H9 (cell line): Measurements from ENCODE around the gene DMKN. TPM values are rescaled to one million over a fixed set of nuclear protein-coding genes. Genes with fewer than 3 reads are reported as not detected.

Experiments used
- DNase-seq: peaks from one replicate; pipeline ENCODE4 v3.0.0-alpha.2; 2017
- H2AFZ ChIP-seq: one replicate; pipeline ENCODE4 v1.6.1; 2013; ENCODE audit warnings: mild to moderate bottlenecking, low read length, control low read depth, moderate library complexity
- H2AK5ac ChIP-seq: 2 replicates; pipeline ENCODE4 v1.6.1; 2013; ENCODE audit warnings: low read length, control low read depth, mixed read lengths; ENCODE audit not compliant: insufficient read length
- H2BK120ac ChIP-seq: one replicate; pipeline ENCODE4 v1.6.1; 2013; ENCODE audit warnings: low read depth, mild to moderate bottlenecking, low read length, control low read depth, inconsistent platforms; ENCODE audit not compliant: poor library complexity, severe bottlenecking
- H2BK12ac ChIP-seq: 2 replicates; pipeline ENCODE4 v1.6.1; 2013; ENCODE audit warnings: low read length, control low read depth, mixed read lengths, low read depth; ENCODE audit not compliant: insufficient read length
- H2BK15ac ChIP-seq: 2 replicates; pipeline ENCODE4 v1.6.1; 2013; ENCODE audit warnings: low read depth, low read length, control low read depth
- H2BK20ac ChIP-seq: one replicate; pipeline ENCODE4 v1.6.1; 2013; ENCODE audit warnings: low read depth, mild to moderate bottlenecking, low read length, control low read depth, inconsistent platforms; ENCODE audit not compliant: poor library complexity, severe bottlenecking
- H2BK5ac ChIP-seq: 2 replicates; pipeline ENCODE4 v1.6.1; 2013; ENCODE audit warnings: low read length, control low read depth, mixed read lengths; ENCODE audit not compliant: insufficient read length
- H3K14ac ChIP-seq: 2 replicates; pipeline ENCODE4 v1.6.1; 2013; ENCODE audit warnings: low read length, control low read depth; ENCODE audit not compliant: insufficient read depth
- H3K18ac ChIP-seq: 2 replicates; pipeline ENCODE4 v1.6.1; 2013; ENCODE audit warnings: low read depth, mild to moderate bottlenecking, mixed read lengths, low read length, control low read depth; ENCODE audit not compliant: insufficient read length
- H3K23ac ChIP-seq: 2 replicates; pipeline ENCODE4 v1.6.1; 2013; ENCODE audit warnings: low read length, control low read depth, mixed read lengths, low read depth; ENCODE audit not compliant: insufficient read length
- H3K23me2 ChIP-seq: 2 replicates; pipeline ENCODE4 v1.6.1; 2013; ENCODE audit warnings: low read depth, mild to moderate bottlenecking, mixed read lengths, low read length, control low read depth; ENCODE audit not compliant: insufficient read length, poor library complexity, severe bottlenecking
- H3K27ac ChIP-seq: 2 replicates; pipeline ENCODE4 v1.5.1; 2013; ENCODE audit warnings: low read length, control low read depth, mixed read lengths, low read depth; ENCODE audit not compliant: insufficient read length
- H3K27me3 ChIP-seq: 2 replicates; pipeline ENCODE4 v1.6.1; 2013; ENCODE audit warnings: low read length, control low read depth, inconsistent platforms; ENCODE audit not compliant: insufficient read depth
- H3K4ac ChIP-seq: 2 replicates; pipeline ENCODE4 v1.6.1; 2013; ENCODE audit warnings: low read depth, mild to moderate bottlenecking, control low read depth, inconsistent platforms, low read length, moderate library complexity
- H3K4me1 ChIP-seq: 2 replicates; pipeline ENCODE4 v1.6.1; 2013; ENCODE audit warnings: low read length, control low read depth, inconsistent platforms; ENCODE audit not compliant: insufficient read depth
- H3K4me2 ChIP-seq: 2 replicates; pipeline ENCODE4 v1.6.1; 2013; ENCODE audit warnings: low read length, control low read depth, mixed read lengths; ENCODE audit not compliant: insufficient read length, insufficient read depth
- H3K56ac ChIP-seq: 2 replicates; pipeline ENCODE4 v1.6.1; 2013; ENCODE audit warnings: low read depth, mild to moderate bottlenecking, mixed read lengths, low read length, control low read depth; ENCODE audit not compliant: insufficient read length
- H3K79me1 ChIP-seq: 2 replicates; pipeline ENCODE4 v1.6.1; 2013; ENCODE audit warnings: low read depth, mild to moderate bottlenecking, moderate library complexity, low read length, control low read depth, inconsistent platforms; ENCODE audit not compliant: insufficient read depth, poor library complexity, severe bottlenecking
- H3K79me2 ChIP-seq: 2 replicates; pipeline ENCODE4 v1.6.1; 2013; ENCODE audit warnings: low read length, control low read depth, inconsistent platforms; ENCODE audit not compliant: insufficient read depth
- H3K9ac ChIP-seq: 2 replicates; pipeline ENCODE4 v1.6.1; 2013; ENCODE audit warnings: low read length, control low read depth, mixed read lengths; ENCODE audit not compliant: insufficient read length; ENCODE audit errors: extremely low read depth
- H3K9me3 ChIP-seq: one replicate; pipeline ENCODE4 v1.6.1; 2013; ENCODE audit warnings: low read depth, low read length, inconsistent platforms; ENCODE audit not compliant: control insufficient read depth
- H3T11ph ChIP-seq: one replicate; pipeline ENCODE4 v1.6.1; 2013; ENCODE audit warnings: mild to moderate bottlenecking, low read length, control low read depth, inconsistent platforms
- H4K20me1 ChIP-seq: one replicate; pipeline ENCODE4 v1.6.1; 2013; ENCODE audit not compliant: control insufficient read depth, insufficient read length, insufficient read depth
- H4K5ac ChIP-seq: 2 replicates; pipeline ENCODE4 v1.6.1; 2013; ENCODE audit warnings: low read depth, mild to moderate bottlenecking, mixed read lengths, low read length, control low read depth; ENCODE audit not compliant: insufficient read length
- H4K8ac ChIP-seq: replicated peaks from 2 replicates; pipeline ENCODE4 v1.6.1; 2013; ENCODE audit warnings: low read length, control low read depth, mixed read lengths, low read depth; ENCODE audit not compliant: insufficient read length
- H4K91ac ChIP-seq: 2 replicates; pipeline ENCODE4 v1.6.1; 2013; ENCODE audit warnings: low read depth, mild to moderate bottlenecking, moderate library complexity, mixed read lengths, low read length, control low read depth; ENCODE audit not compliant: insufficient read length
- H3K27ac Mint-ChIP-seq, 3 experiments: 2 replicates in 2 of 3; 3 replicates in 1 of 3; pipeline ENCODE4 v1.8.0; 2020 to 2021; ENCODE audit warnings: mixed read lengths in 3 of 3, mild to moderate bottlenecking in 1 of 3, moderate library complexity in 1 of 3
- H3K27me3 Mint-ChIP-seq: 2 replicates; pipeline ENCODE4 v1.8.0; 2021; ENCODE audit warnings: low read depth, mild to moderate bottlenecking, moderate library complexity, mixed read lengths
- H3K36me3 Mint-ChIP-seq, 3 experiments: 2 replicates in 2 of 3; 3 replicates in 1 of 3; pipeline ENCODE4 v1.8.0; 2020 to 2021; ENCODE audit warnings: low read depth in 3 of 3, mixed read lengths in 3 of 3; ENCODE audit not compliant: insufficient read depth in 1 of 3
- H3K4me1 Mint-ChIP-seq, 2 experiments: 2 replicates each; pipeline ENCODE4 v1.8.0; 2020; ENCODE audit warnings: mixed read lengths in 2 of 2
- H3K4me3 Mint-ChIP-seq, 2 experiments: 2 replicates in 1 of 2; 3 replicates in 1 of 2; pipeline ENCODE4 v1.8.0; 2020 to 2021; ENCODE audit warnings: mild to moderate bottlenecking in 2 of 2, mixed read lengths in 2 of 2, moderate library complexity in 1 of 2
- H3K9me3 Mint-ChIP-seq, 2 experiments: 2 replicates in 1 of 2; 3 replicates in 1 of 2; pipeline ENCODE4 v1.8.0; 2020; ENCODE audit warnings: mild to moderate bottlenecking in 2 of 2, mixed read lengths in 2 of 2, moderate library complexity in 1 of 2
- WGBS: extraction: QIAGEN DNeasy Blood & Tissue Kit; methylation state at CpG from one replicate; pipeline ENCODE4 v1.1.7; 2013; ENCODE audit warnings: missing lambda C conversion rate, low lambda C conversion rate, mixed read lengths; ENCODE audit not compliant: insufficient read length; ENCODE audit errors: extremely low coverage; 5-methylcytosine and 5-hydroxymethylcytosine counted together
- total RNA-seq: library from RNA; stranded (reverse); gene quantifications from 2 replicates; pipeline ENCODE4 v1.2.1, GENCODE V29; 2021
- TF ChIP-seq, protein P1 (sequence below): fragments of 200-600 bp; sonication (generic); conservative IDR thresholded peaks from 3 replicates; pipeline ENCODE4 v1.8.0; 2021; ENCODE audit warnings: antibody characterized with exemption, mild to moderate bottlenecking

DMKN gene
- total RNA-seq, 1 experiment from 2014 or later: 278 TPM

GRCh38 chr19:35451338-35452096, 61.9 kb downstream of the DMKN start:
- no peaks in the 10 kb centered on the region for H3K9me3 ChIP-seq
- no peak overlapping the region for H2BK12ac ChIP-seq
- H3K56ac ChIP-seq: no peak overlapping the region
- H3K79me1 ChIP-seq: no peaks in the 10 kb centered on the region
- no peak overlapping the region for H3K27ac ChIP-seq
- H3T11ph ChIP-seq: no peak overlapping the region
- Mint-ChIP-seq H3K36me3 (no peaks in the 10 kb centered on the region), H3K27me3 (peaks cover 32% of the 10 kb centered on the region), H3K4me3 (no peak overlapping the region), H3K4me1 (peaks cover 21 to 23% of the 10 kb centered on the region in 2 experiments), H3K27ac (no peak overlapping the region), H3K9me3 (no peaks in the 10 kb centered on the region)
- no peak overlapping the region for H4K5ac ChIP-seq
- H2BK5ac ChIP-seq: no peak overlapping the region
- H3K23me2 ChIP-seq: no peaks in the 10 kb centered on the region
- WGBS: no CpG with 5 or more reads among the region's 7 CpGs
- H2BK20ac ChIP-seq: no peak overlapping the region
- H3K4me1 ChIP-seq: no peaks in the 10 kb centered on the region
- no peak overlapping the region for H3K18ac ChIP-seq
- no peak overlapping the region for H4K91ac ChIP-seq
- no peak overlapping the region for H3K23ac ChIP-seq
- no peak overlapping the region for H2AK5ac ChIP-seq
- H3K14ac ChIP-seq: no peak overlapping the region
- DNase-seq: no peak
- H3K27me3 ChIP-seq: no peaks in the 10 kb centered on the region
- TF ChIP-seq, protein P1, sequence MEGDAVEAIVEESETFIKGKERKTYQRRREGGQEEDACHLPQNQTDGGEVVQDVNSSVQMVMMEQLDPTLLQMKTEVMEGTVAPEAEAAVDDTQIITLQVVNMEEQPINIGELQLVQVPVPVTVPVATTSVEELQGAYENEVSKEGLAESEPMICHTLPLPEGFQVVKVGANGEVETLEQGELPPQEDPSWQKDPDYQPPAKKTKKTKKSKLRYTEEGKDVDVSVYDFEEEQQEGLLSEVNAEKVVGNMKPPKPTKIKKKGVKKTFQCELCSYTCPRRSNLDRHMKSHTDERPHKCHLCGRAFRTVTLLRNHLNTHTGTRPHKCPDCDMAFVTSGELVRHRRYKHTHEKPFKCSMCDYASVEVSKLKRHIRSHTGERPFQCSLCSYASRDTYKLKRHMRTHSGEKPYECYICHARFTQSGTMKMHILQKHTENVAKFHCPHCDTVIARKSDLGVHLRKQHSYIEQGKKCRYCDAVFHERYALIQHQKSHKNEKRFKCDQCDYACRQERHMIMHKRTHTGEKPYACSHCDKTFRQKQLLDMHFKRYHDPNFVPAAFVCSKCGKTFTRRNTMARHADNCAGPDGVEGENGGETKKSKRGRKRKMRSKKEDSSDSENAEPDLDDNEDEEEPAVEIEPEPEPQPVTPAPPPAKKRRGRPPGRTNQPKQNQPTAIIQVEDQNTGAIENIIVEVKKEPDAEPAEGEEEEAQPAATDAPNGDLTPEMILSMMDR: no peak
- H3K9ac ChIP-seq: no peak overlapping the region
- no peak overlapping the region for H4K8ac ChIP-seq
- peaks cover 2% of the 10 kb centered on the region for H4K20me1 ChIP-seq
- H3K79me2 ChIP-seq: no peaks in the 10 kb centered on the region
- H2BK15ac ChIP-seq: no peak overlapping the region
- no peak overlapping the region for H2AFZ ChIP-seq
- H3K4me2 ChIP-seq: no peak overlapping the region
- H2BK120ac ChIP-seq: no peak overlapping the region
- no peak overlapping the region for H3K4ac ChIP-seq
